Subcutaneous abdominal adipose tissue (tissue), 5 donors: ENCODE data around the gene FOXO6.

Experiments used
- H3K27ac ChIP-seq: one replicate; pipeline ENCODE4 v1.7.0; 2013; ENCODE audit warnings: low read depth, mild to moderate bottlenecking, inconsistent platforms, low read length, moderate library complexity
- H3K27me3 ChIP-seq, 5 donors: one replicate each; pipeline ENCODE4 v1.7.0; 2013; ENCODE audit warnings: low read length in 5 of 5, inconsistent platforms in 1 of 5; ENCODE audit not compliant: control insufficient read depth in 5 of 5, insufficient read depth in 4 of 5
- H3K36me3 ChIP-seq, 5 donors: one replicate each; pipeline ENCODE4 v1.7.0; 2013; ENCODE audit warnings: low read length in 5 of 5; ENCODE audit not compliant: control insufficient read depth in 5 of 5, insufficient read depth in 5 of 5
- H3K4me1 ChIP-seq, 5 donors: one replicate each; pipeline ENCODE4 v1.7.0; 2013; ENCODE audit warnings: low read length in 5 of 5, mild to moderate bottlenecking in 3 of 5, moderate library complexity in 1 of 5; ENCODE audit not compliant: control insufficient read depth in 5 of 5, insufficient read depth in 5 of 5
- H3K4me3 ChIP-seq, 5 donors: one replicate each; pipeline ENCODE4 v1.7.0; 2013; ENCODE audit warnings: low read length in 5 of 5, low read depth in 1 of 5
- H3K9ac ChIP-seq, 5 donors: one replicate each; pipeline ENCODE4 v1.7.0; 2013; ENCODE audit warnings: low read length in 5 of 5, mild to moderate bottlenecking in 4 of 5, moderate library complexity in 3 of 5
- H3K9me3 ChIP-seq, 5 donors: one replicate each; pipeline ENCODE4 v1.7.0; 2013; ENCODE audit warnings: low read length in 5 of 5; ENCODE audit not compliant: control insufficient read depth in 5 of 5
- donor health status: healthy.
- donor health status: healthy.
- donor health status: healthy.
- donor health status: healthy.
- donor health status: healthy.

Gene FOXO6

DNA sequence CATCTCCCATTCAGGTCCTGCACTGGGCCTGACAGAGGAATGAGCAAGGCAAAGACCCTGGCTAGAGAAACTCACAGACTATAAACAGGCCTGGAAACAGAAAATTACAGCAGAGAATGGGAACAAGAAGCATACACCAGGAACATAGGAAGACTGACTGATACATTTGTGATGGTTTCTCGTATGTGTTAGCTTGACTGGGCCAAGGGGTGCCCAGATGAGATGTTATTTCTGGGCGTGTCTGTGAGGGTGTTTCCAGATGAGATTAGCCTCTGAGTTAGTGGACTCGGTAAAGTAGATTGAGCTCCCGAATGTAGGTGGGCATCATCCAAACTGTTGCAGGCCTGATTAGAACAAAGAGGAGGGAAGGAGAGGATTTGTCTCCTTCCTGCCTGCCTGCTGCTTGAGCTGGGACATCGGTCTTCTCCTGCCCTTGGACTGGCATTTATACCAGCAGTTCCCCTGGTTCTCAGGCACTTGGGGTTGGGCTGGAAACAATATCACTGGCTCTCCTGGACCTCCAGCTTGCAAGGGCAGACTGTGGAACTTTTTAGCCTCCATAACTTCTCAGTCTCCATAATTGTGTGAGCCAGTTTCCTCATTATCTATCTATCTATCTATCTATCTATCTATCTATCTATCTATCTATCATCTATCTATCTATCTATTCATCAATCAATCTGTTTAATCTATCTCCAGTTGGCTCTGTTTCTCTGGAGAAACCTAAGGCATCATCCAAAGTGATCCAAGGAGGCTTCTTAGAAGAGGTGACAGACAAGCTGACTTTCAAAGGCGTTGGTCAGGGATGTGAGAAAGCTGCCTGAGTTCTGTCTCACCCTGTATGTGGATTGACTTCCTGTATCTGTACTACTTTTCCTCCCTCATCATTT lies 9.7 kb upstream of the FOXO6 start:
- no peaks in the 10 kb centered on the region for H3K36me3 ChIP-seq
- no peak overlapping the region for H3K27ac ChIP-seq
- no peak overlapping the region for H3K9ac ChIP-seq
- no peaks in the 10 kb centered on the region for H3K4me1 ChIP-seq
- H3K27me3 ChIP-seq: peaks cover 0 to 3% (median 0%) of the 10 kb centered on the region in 5 donors
- H3K4me3 ChIP-seq: no peak overlapping the region
- no peaks in the 10 kb centered on the region for H3K9me3 ChIP-seq

DNA sequence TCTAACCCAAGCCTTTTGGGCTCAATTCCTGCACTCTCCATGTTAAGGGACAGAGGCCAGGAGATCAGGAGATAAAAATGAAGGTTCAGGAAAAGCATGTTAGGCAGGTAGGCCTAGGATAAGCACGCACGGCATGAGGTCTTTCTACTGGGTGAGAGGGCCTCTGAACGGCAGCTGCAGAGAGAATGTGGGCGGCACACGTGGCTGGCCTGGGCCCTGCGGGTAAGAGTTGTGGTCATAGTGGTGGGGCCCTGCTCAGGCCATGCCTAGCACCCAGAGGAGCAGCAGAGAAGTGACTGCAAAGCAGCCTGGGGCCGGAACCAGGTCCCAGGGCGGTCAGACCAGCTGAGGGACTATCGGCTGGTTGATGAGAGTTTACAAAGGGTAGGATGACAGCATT lies 7.5 kb upstream of the FOXO6 start:
- Histone ChIP-seq H3K4me3 (no peak overlapping the region), H3K36me3 (no peaks in the 10 kb centered on the region), H3K27me3 (peaks cover 0 to 8% (median 0%) of the 10 kb centered on the region in 5 donors), H3K27ac (no peak overlapping the region), H3K9ac (no peak overlapping the region), H3K9me3 (no peaks in the 10 kb centered on the region), H3K4me1 (peaks cover 0 to 12% (median 8%) of the 10 kb centered on the region in 5 donors)

DNA sequence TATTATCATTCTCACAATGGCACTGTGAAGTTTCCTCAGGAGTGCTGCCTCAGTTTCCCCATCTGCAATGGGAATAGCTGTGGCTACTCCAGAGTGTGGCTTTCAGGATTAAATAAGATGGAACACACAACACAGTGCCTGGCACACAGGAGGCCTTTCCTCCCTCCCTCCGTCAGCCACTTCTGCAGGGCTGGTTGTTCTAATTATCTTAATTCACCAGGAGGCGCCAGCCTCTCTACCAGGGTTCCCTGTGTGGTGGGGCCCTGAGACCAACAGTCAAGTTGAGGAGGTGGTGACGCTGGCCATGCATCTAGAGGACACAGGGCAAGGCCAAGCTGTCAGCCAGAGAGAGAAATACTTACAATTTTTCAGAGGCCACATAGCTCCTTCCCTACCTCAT lies 6.3 kb upstream of the FOXO6 start:
- Histone ChIP-seq H3K27me3 (peaks cover 0 to 8% (median 0%) of the 10 kb centered on the region in 5 donors), H3K4me1 (peaks cover 0 to 12% (median 8%) of the 10 kb centered on the region in 5 donors), H3K9me3 (no peaks in the 10 kb centered on the region), H3K4me3 (no peak overlapping the region), H3K27ac (no peak overlapping the region), H3K36me3 (no peaks in the 10 kb centered on the region), H3K9ac (no peak overlapping the region)

DNA sequence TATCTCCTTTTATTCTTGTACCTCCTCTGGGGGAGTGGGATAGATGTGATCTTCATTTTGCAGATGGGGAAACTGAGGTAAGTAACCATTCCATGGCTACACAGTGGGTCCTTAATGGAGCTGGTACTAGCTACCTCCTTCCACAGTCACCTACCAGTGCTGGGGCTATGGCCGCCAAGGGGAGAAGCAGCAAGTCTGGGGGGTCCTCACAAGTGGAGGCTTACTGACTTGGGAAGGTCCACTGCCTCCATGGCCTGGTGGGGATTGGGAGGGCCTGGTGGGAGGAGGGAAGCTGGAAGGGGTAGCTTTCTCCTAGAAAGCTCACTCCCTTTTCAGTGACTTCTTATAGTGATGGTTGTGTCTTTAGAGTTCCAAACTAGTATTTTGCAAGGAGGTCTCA lies 5.9 kb upstream of the FOXO6 start:
- no peak overlapping the region for H3K4me3 ChIP-seq
- H3K27ac ChIP-seq: no peak overlapping the region
- H3K36me3 ChIP-seq: no peaks in the 10 kb centered on the region
- H3K9me3 ChIP-seq: no peaks in the 10 kb centered on the region
- peaks cover 0 to 8% (median 0%) of the 10 kb centered on the region in 5 donors for H3K27me3 ChIP-seq
- H3K4me1 ChIP-seq: peaks cover 0 to 13% (median 8%) of the 10 kb centered on the region in 5 donors
- H3K9ac ChIP-seq: no peak overlapping the region

DNA sequence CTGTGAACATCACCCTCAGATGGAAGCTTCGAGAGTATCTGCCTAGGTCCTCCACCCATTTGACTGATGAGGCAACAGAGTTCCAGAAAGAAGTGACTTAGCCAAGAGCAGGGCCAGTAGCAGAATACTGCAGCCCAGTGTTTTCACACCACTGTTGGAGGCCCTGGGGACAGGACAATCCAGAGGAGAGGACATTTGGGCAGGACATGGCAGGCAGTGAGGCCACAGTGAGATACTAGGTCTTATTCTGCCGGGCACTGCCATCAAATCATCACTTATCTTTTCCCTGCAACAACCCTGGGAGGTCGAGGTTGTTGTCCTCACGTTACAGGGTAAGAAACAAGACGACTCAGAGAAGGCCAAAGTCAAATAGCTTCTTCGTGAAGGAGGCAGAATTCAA lies 5.5 kb upstream of the FOXO6 start:
- Histone ChIP-seq H3K9me3 (no peaks in the 10 kb centered on the region), H3K4me3 (no peak overlapping the region), H3K27me3 (peaks cover 0 to 8% (median 0%) of the 10 kb centered on the region in 5 donors), H3K4me1 (peaks cover 0 to 17% (median 12%) of the 10 kb centered on the region in 5 donors), H3K36me3 (no peaks in the 10 kb centered on the region), H3K27ac (no peak overlapping the region), H3K9ac (no peak overlapping the region)

DNA sequence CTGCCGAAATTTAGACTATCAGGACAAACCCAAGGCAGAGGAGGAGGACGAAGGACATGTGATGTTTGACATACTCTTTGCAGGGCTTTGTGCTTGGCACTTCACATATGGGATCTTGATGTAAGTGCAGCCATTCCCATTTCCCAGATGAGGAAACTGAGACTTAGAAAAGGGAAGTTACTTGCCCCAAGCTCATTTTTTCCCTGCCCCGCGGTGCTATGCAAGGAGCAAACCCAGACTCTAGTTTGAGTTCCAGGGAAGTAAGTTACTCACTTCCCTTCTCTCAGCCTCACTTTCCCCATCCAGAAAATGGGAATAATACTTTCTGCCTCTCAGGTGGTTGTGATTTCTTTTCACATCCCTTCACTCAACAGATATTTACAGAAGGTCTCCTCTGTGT lies 4.5 kb upstream of the FOXO6 start:
- H3K27ac ChIP-seq: no peak overlapping the region
- peaks cover 0 to 22% (median 12%) of the 10 kb centered on the region in 5 donors for H3K4me1 ChIP-seq
- H3K9ac ChIP-seq: no peak overlapping the region
- H3K36me3 ChIP-seq: no peaks in the 10 kb centered on the region
- H3K9me3 ChIP-seq: no peaks in the 10 kb centered on the region
- H3K27me3 ChIP-seq: peaks cover 0 to 8% (median 0%) of the 10 kb centered on the region in 5 donors
- H3K4me3 ChIP-seq: no peak overlapping the region

DNA sequence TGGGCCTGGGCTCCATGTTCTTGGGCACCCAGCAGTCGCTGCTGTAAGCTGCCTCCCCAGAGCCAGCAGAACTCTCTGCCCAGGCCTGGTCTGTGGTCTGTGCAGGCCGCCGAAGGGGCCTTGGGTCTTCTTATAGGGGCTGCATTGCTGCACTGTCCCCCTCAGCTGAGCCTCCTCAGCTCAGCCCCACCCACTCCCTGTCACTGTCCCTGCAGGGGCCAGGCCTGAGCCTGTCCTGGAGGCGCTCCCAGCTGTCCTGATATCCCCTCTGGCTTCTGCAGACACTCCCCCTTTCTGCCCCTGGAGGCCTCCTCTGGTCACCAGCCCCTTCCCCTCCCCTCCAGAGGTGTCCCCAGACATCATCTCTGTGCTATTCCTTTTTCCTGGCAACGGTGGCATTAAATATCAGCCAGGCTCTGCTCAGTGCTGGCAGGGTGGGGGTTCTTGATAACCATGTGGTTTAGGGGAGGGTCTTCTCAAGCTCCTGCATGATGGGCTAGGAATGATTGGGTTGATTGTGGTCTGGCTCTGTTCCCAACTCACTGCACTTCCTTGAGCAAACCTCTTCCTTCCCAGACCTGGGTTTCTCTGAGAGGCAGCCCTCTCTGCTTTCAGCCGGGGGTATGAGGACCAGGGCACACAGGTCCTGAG lies 3.7 kb upstream of the FOXO6 start:
- no peaks in the 10 kb centered on the region for H3K9me3 ChIP-seq
- peaks cover 0 to 13% (median 3%) of the 10 kb centered on the region in 5 donors for H3K27me3 ChIP-seq
- H3K9ac ChIP-seq: no peak overlapping the region
- no peak overlapping the region for H3K4me3 ChIP-seq
- H3K36me3 ChIP-seq: no peaks in the 10 kb centered on the region
- peaks cover 0 to 31% (median 19%) of the 10 kb centered on the region in 5 donors for H3K4me1 ChIP-seq
- no peak overlapping the region for H3K27ac ChIP-seq

DNA sequence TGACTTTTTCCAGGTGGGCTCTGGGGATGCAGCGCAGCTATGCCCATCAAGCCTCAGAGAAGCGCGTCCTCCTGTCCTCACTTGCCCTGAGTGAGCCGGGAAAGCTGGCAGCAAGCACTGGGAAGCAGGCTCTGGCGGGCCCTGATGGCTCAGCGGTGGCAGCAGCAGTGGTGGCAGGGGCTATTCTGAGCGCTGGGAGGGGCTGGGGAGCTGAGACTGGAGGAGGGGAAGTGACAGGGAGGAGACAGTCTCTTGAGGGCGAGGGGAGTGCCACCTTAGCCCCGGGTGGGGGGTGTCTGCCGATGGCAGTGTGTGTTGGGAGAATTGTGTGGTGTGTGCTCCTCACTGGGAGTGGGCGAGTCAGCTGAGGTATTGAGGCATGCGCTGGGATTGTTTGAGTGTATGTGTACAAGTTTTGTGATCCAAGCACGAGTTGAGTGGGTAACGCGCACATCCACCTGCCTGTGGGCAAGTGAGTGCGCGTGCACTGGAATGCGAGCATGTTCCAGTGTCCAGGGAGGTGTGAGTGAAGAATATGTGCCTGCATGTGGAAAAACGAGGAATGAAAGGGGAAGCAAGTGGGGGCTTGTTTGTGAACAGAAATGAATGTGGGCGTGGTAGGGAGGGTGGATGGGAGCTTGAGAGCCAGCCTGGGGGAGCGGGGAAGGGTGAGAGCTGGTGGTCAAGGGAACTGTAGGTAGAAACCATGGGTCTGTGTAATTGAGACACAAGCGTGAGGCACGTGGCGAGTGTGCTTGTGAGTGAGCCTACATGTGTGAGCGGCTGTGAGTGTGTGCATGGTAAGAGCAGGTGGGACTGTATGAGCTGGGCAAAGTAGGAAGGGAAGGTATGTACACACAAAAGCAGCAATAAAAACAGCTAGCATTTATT lies 2.9 kb upstream of the FOXO6 start:
- Histone ChIP-seq H3K4me1 (peaks cover 0 to 32% (median 19%) of the 10 kb centered on the region in 5 donors), H3K27ac (no peak overlapping the region), H3K27me3 (peaks cover 0 to 21% (median 10%) of the 10 kb centered on the region in 5 donors), H3K36me3 (no peaks in the 10 kb centered on the region), H3K4me3 (no peak overlapping the region), H3K9me3 (no peaks in the 10 kb centered on the region), H3K9ac (no peak overlapping the region)

DNA sequence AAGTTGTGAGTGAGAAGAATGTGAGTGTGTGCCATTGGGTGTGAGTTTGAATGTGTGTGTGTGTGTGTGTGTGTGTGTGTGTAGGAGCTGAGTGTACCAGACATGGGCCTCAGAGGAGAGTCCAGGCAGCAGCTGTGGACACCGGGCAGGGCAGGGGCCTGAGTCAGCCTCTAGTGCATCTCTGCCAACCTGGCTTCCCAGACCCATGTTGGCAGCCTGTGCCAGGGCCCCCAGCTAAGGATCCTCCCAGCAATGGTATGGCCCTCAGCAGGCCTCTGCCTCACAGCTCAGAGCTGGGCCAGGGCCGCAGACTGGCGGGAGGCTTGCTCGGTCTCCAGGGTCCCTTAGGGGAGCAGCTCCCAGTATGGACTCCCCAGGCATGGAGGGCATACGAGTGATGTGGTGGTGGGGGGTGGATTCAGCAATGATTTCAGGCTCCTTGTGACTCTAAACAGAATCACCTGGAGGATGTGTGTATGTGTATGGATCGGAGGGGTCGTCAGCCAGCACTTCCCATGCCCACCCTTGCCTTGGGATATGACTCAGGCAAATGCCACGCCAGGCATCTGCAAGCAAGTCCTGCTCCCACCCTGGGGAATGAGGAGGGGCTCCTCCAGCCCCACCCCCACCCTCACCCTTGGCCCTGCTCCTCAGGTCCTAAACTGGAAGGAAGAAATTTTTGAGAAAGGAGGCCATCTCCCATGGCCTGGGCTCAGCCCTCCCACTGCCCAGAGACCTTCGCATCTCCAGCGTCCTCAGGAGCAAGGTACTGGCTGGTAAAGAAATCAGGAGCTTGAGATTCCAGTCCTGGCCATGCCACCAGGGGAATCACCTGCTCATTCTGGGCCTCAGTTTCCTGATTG lies 1.8 kb upstream of the FOXO6 start:
- Histone ChIP-seq H3K4me1 (peaks cover 0 to 32% (median 19%) of the 10 kb centered on the region in 5 donors), H3K27ac (no peak overlapping the region), H3K9ac (no peak overlapping the region)

More for the DNA sequence above, 1.8 kb upstream of the FOXO6 start:
- H3K27me3 ChIP-seq: peaks cover 0 to 21% (median 12%) of the 10 kb centered on the region in 5 donors
- no peak overlapping the region for H3K4me3 ChIP-seq
- H3K9me3 ChIP-seq: no peaks in the 10 kb centered on the region
- H3K36me3 ChIP-seq: no peaks in the 10 kb centered on the region
